ENCODE measurements around the gene MTURN. TPM values are rescaled to one million over a fixed set of nuclear protein-coding genes. Genes with fewer than 3 reads are reported as not detected.

MTURN gene
- total RNA-seq, 1 donor from 2014 or later: 74.6 TPM

Small RNA genes lying within 50 kb of the gene (small RNA-seq; reads per million reads assigned to genes)
- not detected for gene RPS27P16

Other genes starting within 250 kb of the MTURN start
- 20.4 TPM for gene SCRN1, start 145.2 kb upstream of the MTURN start, total RNA-seq
- gene FKBP14, start 108.3 kb upstream of the MTURN start, total RNA-seq: 13.0 TPM
- 6.8 TPM for gene PLEKHA8, start 106.6 kb upstream of the MTURN start, total RNA-seq
- gene ZNRF2, start 149.6 kb downstream of the MTURN start, total RNA-seq: 10.4 TPM

All from skeletal muscle tissue (tissue), 2 donors.